Epithelial cell of prostate (primary cell): ENCODE measurements around the gene KCNIP1.

ENCODE experiments used
- DNase-seq: peaks from one replicate; pipeline ENCODE4 v3.0.0-alpha.2; 2011; ENCODE audit warnings: low read depth, low spot score
- H3K27ac ChIP-seq: fragments of 450-650 bp; 2 replicates; pipeline ENCODE4 v1.5.1; 2017; ENCODE audit warnings: mild to moderate bottlenecking

The KCNIP1 gene

DNA sequence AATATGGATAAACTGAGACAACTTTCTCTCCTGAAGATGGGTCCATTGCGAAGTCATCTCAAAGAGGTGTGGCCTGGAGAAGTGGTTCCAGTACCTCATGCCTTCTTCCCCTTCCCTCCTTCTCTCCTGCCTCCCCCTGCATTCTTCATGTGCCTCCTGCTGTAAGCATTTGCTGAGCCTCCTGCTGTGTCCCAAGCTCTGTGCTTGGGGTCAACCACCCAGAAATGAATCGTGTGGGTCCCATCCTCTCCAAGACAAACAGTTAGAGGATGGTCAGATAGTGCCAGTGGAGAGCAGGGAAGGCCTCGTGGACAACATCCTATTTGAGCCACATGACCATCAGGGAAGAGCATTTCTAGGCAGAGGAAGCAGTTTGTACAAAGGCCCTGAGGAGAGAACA, 53.5 kb downstream of the KCNIP1 start:
- H3K27ac ChIP-seq, result no peak overlapping the region
- no peak for DNase-seq

DNA sequence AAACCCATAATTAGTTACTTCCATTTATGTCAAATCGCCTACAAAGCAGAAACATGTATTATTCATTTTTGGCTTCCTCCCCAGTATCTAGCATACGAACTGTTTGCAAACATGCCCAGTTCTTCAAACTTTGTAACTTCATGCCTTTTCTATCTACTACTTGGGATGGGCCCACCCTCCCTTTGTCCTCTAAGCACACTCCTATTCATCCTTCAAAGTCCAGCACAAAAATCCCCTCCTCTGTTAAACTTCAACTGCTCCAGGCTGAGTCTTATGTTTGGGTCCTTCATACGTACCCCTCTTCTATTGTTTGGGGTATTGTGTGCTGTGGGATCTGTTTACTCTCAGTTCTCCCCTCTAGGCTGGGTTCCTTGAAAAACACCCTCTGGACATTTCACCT, 55.5 kb downstream of the KCNIP1 start:
- H3K27ac ChIP-seq, result no peak overlapping the region
- no peak for DNase-seq

DNA sequence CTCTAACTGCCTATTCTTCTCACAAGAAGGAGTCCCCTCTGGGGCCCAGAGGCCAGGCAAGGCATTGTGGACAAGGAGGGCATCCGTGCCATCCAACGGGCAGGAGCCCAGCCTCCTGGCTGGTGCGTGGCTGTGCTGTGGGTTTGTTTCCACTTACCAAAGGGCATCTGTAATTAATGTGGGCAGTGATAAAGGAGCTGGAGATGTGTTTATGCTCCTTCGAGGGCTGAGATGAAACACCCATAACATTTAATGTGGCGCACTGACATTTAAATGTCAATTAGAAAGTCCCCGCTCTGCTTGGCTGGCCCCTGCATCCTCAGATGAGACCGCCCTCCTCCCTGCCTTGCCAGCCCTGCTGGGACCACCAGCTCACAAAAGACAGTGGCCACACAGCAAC, 57.1 kb downstream of the KCNIP1 start:
- no peak for DNase-seq
- H3K27ac ChIP-seq, result no peak overlapping the region

DNA sequence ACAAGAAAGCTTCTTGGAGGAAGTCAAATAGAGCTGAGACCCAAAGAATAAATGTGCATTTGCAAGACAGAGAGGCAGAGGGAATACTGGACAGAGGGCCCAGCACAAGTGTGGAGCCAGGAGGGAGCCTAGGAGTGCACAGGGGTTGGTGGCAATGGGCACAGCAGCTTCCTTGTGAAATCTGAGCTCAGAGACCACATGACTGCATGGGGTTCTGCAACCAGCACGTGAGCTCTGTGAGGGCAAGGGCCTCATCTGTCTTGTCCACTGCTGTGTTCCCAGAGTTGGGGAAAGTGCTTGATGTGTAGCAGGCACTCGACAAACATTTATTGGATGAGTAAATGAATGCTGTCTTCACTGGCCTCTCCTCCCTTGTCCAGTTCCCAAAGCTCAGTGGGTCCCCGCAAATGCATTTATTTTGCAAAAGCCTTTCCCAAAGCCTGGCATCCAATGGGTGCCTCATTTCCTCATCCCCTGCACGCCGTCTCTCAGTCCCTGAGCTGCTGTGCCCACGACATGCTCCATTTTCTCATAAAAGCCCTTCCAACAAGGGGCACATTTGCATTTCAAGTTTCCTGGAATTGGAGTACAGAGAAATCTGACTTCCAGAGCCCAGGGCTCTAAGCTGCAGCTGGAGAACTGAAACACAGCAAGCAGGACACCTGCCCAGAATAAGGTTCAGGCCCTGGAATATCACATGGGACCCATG, 58.5 kb downstream of the KCNIP1 start:
- DNase-seq, result no peak
- H3K27ac ChIP-seq, result no peak overlapping the region

DNA sequence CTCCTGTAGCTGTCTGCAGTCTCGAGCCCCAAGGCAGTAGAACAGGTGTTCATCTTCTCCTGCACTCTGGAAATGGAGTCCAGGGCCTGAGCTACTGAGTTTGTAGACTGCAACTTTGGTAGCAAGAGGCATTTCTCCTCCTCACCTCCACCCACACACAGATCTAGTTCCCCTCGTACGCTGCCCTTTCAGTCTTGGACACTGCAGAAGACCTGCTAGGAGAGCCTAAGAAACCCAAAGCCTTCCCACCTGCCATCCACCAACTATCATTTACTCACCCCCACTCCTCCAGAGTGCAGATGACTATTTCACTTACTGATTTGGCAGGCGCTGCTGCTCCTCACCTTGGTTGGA, 59.0 kb downstream of the KCNIP1 start:
- no peak overlapping the region for H3K27ac ChIP-seq
- DNase-seq, result no peak

DNA sequence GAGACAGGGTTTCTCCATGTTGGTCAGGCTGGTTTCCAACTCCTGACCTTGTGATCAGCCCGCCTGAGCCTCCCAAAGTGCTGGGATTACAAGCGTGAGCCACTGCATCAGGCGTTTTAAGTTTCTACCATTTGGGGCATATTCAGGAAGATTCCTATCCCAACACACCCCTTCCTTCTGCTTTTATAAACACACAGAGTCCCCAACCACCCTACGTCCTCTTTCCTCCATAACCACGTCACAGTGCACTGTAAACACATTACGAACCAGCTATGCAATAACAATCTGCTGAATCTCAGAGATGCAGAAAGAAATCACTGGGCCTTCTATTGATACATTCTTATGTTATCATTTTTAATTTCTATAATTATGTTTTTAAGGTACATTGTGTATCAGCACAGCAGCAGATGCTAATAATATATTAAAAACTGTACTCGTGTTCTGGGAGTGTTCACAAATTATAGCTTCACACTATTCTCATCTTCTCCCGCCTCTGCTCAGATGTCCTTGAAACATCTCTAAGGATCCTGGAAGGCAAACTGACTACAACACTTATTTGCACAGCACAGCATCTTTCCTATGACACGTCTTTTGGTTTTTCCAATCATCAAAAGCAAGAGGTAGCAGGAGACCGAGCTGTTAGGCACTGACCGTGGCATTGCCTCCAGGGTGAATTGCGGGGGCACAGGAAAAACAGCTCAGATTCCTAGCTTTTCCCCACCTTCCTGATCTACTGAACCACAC, 60.2 kb downstream of the KCNIP1 start:
- no peak overlapping the region for H3K27ac ChIP-seq
- DNase-seq, result no peak

DNA sequence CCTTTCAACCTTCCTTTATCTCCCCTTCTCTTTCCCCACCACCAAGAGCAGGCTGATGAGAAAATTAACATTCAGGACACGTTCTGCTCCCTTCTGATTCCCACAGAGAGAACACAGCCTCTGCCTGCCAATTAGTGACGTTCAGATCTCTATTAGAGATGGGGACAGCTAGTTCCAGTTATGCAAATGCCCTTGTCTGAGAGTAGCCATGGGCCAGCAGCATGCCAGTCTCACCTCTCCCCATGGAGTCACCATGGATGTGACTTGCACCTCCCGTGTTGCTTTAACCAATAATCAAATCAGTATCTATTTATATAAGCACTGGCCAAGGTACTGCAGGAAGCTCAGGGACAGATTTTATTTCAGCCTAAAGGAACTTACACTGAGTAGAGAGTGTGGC, 61.3 kb downstream of the KCNIP1 start:
- no peak for DNase-seq

DNA sequence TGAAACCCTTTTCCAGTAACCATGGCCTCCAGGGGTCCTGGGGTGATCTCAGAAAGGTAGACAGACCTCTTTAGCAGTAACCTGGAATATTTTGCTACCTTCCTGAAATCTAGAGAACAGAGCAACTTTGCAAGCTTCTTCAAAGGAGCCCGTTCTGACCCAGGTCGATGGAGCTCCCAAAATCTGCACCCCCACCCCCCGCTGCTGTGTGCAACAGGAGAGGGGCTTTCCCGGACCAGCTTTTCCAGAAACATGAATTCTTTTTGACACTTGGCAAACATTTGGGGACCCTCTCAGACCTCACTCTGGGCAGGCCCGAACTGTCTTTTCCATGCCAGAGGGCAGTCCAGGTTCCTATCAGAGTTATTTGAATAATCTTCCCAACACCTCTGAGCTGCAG, 65.3 kb downstream of the KCNIP1 start:
- H3K27ac ChIP-seq, result no peak overlapping the region
- DNase-seq, result no peak

More for the DNA sequence above, 61.3 kb downstream of the KCNIP1 start:
- no peak overlapping the region for H3K27ac ChIP-seq

DNA sequence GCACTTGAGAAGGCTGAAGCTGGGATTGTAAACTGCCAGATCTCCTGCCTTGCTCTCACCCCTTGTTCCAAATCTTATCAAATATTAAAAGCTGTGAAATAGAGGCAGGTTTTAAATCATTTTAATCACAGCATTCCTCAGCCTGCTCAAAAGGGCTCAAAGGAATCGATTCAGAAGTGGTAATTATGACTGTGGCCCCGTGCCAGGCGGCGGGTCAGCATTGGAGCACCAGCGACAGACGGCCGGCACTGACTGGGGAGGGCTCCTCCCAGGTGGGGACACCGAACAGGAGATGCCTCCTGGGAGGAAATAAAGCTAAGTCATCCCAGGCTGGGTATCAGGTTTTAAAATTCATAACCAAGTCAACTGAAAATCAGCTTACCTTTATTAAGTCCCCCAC, 66.7 kb downstream of the KCNIP1 start:
- no peak for DNase-seq
- no peak overlapping the region for H3K27ac ChIP-seq

DNA sequence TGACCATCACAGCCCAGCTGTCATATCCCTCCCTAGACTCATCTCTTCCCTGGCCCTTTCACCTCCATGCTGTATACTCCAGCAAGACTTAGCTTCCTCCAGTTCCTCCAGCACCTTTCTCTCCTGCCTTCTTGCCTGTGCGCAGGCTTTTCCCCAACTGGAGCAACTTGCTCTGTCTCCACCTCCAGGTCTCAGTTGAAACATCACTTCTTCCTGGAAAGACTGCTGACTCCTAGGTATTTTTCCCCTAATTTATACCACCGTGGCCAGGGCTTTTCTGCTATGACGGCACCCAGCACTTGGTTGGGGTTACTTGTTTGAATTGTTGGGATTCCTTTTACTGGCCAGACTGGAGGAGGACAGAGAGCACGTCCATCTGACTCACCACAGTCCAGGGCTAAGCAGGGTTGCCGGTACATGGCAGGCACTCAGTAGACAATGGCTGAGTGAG, 67.5 kb downstream of the KCNIP1 start:
- no peak for DNase-seq
- H3K27ac ChIP-seq, result no peak overlapping the region

DNA sequence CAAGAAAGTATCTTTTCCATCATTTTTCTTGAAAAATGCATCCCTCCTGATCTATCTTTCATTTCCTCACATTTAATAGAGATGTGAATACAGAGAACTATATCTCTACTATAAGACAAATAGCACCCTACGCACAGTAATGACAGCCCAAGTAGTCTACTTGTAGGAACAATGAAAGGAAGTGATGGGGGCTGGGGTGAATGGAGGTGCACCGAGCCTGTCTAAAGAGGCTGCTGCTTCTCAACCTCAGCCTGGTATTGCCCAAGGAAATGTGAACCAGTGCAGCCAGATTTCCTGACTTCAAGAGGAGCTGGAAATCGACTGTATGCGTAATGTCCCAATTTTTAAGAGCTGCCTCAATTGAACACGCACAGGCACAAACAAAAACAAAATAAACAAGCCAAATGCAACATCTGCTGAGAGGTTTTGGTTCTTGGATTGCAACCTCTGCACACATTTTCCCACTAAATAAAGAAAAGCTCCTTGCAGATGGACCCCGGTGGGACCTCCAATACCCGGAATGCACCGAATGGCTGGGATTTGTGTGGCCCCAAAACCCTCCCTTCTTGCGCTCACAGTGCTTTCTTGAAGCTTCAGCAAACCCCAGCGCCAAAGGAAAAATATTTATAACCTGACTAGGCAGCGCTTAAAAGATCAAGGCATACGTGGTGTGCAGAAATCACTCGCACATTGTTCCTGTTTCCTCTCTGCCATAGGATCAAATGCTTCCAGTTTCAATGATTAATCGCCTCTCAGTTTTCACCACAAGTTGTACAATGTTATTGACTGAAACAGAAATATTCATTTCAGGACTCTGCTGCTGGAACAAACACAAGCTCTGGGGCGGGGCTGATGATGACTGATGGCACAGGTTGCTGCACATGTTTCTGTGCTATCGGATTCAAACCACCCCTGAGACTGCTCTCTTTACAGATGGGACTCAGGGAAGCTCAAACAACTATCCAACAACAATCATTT, 68.3 kb downstream of the KCNIP1 start:
- DNase-seq, result peak; percentile 18
- peak overlapping the region; percentile 26 for H3K27ac ChIP-seq

DNA sequence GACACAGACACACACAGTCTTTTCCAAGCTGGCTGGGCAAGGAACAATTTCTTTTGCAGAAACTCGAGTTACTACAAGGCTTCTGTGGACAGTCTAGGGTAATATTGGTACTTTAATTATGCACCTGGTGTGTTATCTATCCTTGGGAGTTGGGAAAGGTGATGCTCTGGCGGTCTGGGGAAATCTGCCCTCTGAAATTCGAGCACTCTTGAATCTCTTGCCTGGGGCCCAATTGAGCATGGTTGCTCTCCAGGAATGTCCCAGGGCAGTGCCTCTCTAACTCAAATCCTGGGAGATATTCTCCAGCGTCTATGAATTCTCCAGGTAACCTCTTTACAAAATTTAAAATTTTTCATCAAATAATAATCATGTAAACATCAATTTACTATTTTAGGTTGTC, 69.3 kb downstream of the KCNIP1 start:
- DNase-seq, result no peak
- no peak overlapping the region for H3K27ac ChIP-seq

DNA sequence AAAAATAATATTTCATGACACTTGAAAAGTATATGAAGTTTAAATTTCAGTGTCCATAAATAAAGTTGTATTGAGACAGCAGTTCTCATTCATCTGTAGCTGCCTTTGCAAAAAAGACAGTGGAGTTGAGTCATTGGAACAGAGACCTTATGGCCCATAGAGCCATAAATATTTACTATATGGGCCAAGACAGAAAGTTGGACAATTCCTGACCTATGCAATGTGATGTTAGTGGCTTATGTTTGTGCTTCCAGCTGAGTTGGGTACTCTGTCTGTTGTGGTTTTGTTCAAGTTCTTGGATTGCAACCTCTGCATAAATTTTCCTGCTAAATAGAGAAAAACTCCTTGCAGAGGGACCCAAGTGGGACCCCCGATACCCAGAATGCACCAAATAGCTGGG, 69.8 kb downstream of the KCNIP1 start:
- H3K27ac ChIP-seq, result no peak overlapping the region
- DNase-seq, result no peak

DNA sequence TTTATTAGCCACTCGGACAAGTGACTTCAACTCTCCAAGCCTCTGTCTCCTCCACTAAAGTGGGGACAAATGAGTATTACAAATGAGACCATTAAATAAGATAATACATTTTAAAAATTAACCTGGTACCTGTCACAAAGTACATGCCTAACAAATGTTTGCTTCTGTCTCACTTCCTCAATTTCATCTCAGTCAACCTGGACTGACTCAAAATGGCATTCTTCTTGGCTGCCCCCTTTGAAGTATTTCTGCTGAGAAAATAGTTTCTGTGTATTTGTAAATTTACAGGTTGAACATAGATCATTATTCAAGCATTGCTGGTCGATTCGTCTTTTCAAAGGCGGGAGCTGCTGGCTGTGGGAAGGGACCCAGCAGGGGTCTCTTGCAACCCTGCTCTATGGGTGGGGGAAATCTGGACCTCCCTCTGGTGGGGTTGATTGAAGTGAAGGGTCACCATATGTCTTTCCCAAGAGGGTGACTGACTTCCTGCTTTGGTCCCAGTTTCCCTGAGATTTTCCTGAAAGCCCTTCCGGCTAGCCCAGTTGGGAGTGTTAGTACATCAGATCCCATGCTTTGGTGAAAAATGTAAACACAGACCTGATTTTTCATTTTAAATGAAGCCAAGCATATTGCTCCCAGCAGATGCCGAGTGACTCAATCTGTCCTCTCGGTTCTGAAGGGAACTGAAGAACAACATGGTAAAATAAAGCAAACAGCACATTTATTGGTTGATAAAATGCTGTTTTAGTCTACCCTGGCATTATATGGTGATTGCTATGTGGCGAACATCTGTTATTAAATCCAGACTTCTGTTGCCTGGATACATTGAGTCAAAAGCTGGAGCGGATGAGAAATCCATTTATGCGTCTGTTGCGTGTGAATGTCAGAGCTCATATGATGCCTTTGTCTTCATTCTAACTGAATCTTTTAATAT, 73.0 kb downstream of the KCNIP1 start:
- no peak overlapping the region for H3K27ac ChIP-seq
- DNase-seq, result no peak

DNA sequence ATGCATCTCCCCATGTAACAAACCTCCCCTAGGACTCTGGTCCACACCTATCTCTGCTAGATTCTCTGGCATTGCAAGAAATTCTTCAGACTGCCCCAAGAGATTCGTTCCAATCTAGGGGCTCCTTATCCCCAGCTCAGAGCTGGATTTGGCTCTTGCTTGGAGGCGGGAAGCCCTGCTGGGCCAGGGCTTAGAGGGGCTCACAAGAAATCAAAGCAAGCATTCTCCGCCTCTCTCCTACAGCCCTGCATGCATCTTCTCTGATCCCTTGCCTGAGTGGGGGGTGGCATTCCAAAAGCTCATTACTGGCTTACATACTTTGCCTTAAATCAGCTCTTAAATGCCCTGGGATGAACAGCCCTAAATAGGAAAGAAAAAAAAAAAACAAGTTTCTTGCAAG, 75.8 kb downstream of the KCNIP1 start:
- DNase-seq, result no peak
- H3K27ac ChIP-seq, result no peak overlapping the region

DNA sequence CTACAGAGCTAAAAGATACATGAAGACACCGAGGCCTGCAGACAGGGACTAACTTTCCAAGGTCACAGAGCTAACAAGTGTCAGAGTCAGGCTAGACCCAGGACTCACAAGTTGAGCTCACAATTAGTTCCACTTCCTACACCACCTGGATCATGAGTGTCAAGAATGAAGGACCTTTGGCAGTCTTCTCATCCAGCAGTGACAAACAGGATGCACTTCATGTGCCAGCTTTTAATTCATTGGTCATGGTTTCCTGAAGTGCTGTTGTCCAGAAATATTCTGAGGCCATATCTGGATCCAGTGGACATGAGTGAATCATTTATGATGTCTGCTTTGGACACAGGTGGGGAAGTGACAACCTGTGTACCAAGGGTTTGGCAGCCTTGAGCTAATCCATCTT, 77.4 kb downstream of the KCNIP1 start:
- H3K27ac ChIP-seq, result no peak overlapping the region

DNA sequence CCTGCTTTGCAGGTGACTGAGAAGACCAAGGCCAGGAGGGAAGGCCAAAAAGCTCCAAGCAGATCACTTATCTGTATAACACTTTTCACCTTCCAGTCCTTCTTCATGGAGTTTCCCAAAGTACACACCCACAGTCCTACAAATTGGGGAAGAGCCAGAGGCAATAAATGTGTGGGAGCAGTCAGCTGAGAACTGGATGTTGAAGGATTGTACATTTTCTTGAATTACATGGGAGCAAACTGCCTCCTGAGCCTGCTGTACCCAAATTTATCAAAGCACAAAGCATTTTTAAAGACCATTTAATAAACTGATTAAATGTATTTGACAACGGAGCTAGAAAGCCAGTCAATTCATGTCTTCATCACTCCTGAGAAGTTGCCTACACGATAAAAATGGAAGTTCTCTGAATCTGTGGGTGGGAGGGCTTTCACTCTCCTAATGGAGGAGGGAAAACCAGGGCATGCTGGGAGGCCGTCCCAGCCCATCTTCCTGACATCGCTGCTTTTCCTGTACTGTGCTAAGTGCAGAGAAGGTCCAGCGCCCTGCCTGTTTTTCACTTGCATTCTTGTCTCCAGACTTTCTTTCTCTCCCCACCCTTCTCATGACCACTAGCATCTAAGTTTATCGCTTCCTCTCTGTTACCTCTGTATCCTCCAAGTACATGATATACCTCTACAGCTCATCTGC, 79.0 kb downstream of the KCNIP1 start:
- H3K27ac ChIP-seq, result no peak overlapping the region
- no peak for DNase-seq

More for the DNA sequence above, 77.4 kb downstream of the KCNIP1 start:
- DNase-seq, result no peak

DNA sequence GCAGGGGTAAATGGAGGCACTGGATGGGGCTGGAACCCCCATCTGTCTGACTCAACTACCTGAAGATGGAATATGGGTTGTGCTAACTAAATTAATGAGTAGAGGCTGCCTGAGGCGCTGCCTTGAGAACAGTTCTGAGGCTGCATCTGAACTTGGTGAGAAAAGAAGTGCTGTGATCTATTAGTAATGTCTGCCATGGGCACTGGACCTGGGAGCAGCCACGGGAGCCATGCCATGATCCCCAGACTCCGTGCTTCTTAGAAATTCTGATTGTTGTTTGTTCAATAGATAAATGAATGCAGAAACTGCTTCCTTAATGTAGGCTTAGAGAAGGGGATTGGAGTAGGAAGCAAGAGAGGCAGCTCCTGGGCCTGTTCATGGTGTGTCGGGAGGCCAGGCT, 80.2 kb downstream of the KCNIP1 start:
- no peak overlapping the region for H3K27ac ChIP-seq
- no peak for DNase-seq

DNA sequence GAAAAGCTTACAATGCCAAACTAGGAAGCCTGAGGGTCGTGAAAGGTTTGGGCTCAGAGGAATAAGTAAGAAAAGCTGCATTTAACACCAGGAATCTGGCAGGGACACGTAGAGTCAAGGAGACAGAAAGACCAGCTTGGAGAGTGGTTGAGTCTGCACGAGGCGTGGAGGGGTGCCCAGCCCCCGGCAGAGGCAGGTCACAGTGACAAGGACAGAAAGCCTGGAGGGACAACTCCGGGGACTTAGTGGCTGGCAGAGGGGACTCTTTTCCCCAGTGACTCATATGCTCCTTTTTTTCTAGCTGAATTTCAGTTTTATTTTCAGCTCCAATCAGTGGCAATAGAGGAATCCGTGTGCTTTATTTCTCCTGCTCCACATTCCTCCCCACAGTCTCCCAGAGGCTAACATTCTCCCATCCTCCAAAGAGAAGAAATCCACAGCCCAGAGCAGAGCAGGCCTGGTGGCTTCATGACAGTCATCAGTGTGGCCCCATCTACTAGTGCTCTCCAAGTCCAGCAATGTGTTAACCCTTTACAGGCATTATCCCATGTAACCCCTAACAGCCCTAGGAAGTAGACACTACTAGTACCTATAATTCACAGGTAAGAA, 80.7 kb downstream of the KCNIP1 start:
- H3K27ac ChIP-seq, result no peak overlapping the region
- no peak for DNase-seq
